ENCODE data around the gene ANKRD24.

The ANKRD24 gene

DNA sequence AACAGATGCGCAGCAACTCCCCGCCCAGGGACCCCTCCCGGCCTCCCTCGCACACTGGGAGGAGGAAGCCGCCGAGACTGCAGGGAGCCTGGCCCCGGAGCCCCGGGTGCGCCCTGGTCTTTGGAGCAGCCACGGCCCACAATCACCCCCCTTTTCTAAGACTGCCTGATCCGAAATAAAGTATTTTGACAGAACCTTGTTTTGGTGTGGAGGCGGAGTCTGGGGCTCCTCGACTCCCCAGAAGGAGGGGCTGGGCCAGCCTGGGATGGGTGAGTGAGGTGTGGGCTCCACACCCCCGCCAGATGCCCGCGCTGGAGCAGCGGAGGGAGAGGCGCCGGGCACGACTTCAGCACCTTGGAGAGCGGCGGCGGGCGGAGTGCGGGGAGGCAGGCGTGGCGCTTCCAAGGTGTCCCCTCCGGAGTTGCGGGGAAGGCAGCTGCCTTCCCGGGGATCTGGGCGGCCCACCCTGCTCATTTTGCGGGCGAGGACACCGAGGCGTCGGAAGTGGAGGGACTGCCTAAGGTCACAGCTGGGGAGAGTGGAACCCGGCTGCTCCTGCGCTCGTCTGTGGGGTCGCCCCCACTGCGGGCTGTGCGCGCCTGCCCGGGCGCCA lies 9.5 kb upstream of the ANKRD24 start:
- CTCF ChIA-PET = interaction anchor here (0.6 to 0.7 kb wide), 2 partner anchors 33 to 463 kb away, joined by 4 to 5 read pairs; no protein-coding TSS in a partner anchor

GRCh38 chr19:4173479-4174212 lies 8.8 kb upstream of the ANKRD24 start:
- TF ChIP-seq, protein P1, sequence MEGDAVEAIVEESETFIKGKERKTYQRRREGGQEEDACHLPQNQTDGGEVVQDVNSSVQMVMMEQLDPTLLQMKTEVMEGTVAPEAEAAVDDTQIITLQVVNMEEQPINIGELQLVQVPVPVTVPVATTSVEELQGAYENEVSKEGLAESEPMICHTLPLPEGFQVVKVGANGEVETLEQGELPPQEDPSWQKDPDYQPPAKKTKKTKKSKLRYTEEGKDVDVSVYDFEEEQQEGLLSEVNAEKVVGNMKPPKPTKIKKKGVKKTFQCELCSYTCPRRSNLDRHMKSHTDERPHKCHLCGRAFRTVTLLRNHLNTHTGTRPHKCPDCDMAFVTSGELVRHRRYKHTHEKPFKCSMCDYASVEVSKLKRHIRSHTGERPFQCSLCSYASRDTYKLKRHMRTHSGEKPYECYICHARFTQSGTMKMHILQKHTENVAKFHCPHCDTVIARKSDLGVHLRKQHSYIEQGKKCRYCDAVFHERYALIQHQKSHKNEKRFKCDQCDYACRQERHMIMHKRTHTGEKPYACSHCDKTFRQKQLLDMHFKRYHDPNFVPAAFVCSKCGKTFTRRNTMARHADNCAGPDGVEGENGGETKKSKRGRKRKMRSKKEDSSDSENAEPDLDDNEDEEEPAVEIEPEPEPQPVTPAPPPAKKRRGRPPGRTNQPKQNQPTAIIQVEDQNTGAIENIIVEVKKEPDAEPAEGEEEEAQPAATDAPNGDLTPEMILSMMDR (conservative IDR thresholded peaks at IDR 0.05; ENCODE audit: low read depth) = no peak
- ChIA-PET CTCF (interaction anchor here (0.6 to 0.7 kb wide), 2 partner anchors 34 to 462 kb away, joined by 4 to 5 read pairs; no protein-coding TSS in a partner anchor), POLR2A (ENCODE audit: low non-redundant PET) (no interaction called here)
- no peak overlapping the region for H3K27ac ChIP-seq
- no peak for DNase-seq (ENCODE audit: low spot score)

More for the DNA sequence above, 9.5 kb upstream of the ANKRD24 start:
- POLR2A ChIA-PET (ENCODE audit: low non-redundant PET) = no interaction called here
- H3K27ac ChIP-seq = no peak overlapping the region
- TF ChIP-seq, protein P1 (conservative IDR thresholded peaks at IDR 0.05; ENCODE audit: low read depth) = no peak
- peak; percentile 42 for DNase-seq (ENCODE audit: low spot score)

- ChIA-PET CTCF (no interaction called here), POLR2A (ENCODE audit: low non-redundant PET) (no interaction called here)
- H3K27ac ChIP-seq = no peak overlapping the region
- no peak for DNase-seq (ENCODE audit: low spot score)
- TF ChIP-seq, protein P1 (conservative IDR thresholded peaks at IDR 0.05; ENCODE audit: low read depth) = no peak
Measured at GRCh38 chr19:4174213-4174894, 8.1 kb upstream of the ANKRD24 start.

GRCh38 chr19:4174895-4175668 lies 7.4 kb upstream of the ANKRD24 start:
- no peak overlapping the region for H3K27ac ChIP-seq
- ChIA-PET POLR2A (ENCODE audit: low non-redundant PET) (no interaction called here), CTCF (no interaction called here)
- no peak for DNase-seq (ENCODE audit: low spot score)
- TF ChIP-seq, protein P1 (conservative IDR thresholded peaks at IDR 0.05; ENCODE audit: low read depth) = no peak

DNA sequence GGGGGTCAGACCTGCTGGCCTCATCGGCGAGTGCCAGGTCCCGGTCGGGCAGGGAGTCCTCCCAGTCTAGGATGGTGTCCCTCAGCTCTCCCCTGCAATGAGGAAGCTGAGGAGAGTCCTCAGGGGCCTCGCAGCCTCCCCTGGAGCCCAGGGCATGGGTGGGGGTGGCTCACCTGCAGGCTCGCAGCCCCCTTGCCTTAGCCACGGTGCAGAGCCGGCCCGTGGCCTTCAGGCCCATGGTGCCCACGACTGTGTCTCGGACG lies 6.9 kb upstream of the ANKRD24 start:
- ChIA-PET CTCF (no interaction called here), POLR2A (ENCODE audit: low non-redundant PET) (no interaction called here)
- DNase-seq (ENCODE audit: low spot score) = no peak
- TF ChIP-seq, protein P1 (conservative IDR thresholded peaks at IDR 0.05; ENCODE audit: low read depth) = no peak
- no peak overlapping the region for H3K27ac ChIP-seq

DNA sequence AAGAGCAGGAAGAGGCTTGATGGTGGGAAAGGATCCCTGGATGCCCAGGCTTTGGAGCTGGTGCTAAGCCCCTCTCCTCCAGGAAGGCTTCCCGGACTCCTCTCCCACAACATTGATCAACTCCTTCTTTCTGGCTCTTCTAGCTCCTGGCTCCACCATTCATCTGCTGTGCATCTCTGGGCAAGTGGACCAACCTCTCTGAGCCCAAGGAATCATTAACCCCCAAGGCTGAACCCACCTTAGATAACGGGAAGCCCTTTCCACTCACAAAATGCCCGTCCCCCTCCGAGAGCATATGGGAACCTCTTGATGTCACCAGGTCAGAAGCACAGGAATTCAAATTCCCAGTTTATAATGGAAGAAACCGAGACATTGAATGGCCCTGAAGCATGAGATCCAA lies 5.3 kb upstream of the ANKRD24 start:
- POLR2A ChIA-PET (ENCODE audit: low non-redundant PET) = no interaction called here
- H3K27ac ChIP-seq = peak overlapping the region; percentile 21; the same call in 1 of the 2 replicates
- TF ChIP-seq, protein P1 (conservative IDR thresholded peaks at IDR 0.05; ENCODE audit: low read depth) = no peak
- no peak for DNase-seq (ENCODE audit: low spot score)
- CTCF ChIA-PET = interaction anchor here (0.5 to 1.4 kb wide), 3 partner anchors 11 to 524 kb away, joined by 3 to 7 read pairs (median 3); no protein-coding TSS in a partner anchor

All from RWPE1 (cell line).